B cell (primary cell): ENCODE measurements around the gene CHSY3. TPM values are rescaled to one million over a fixed set of nuclear protein-coding genes. Genes with fewer than 3 reads are reported as not detected.

ENCODE experiments used
- ATAC-seq: fragments of 200-7000 bp; cut with Tn5 transposase; one replicate; pipeline ENCODE4 v1.10.0; 2021; ENCODE audit warnings: low read depth, mild to moderate bottlenecking, moderate number of reproducible peaks, moderate library complexity
- CTCF ChIA-PET: fragments of 350-600 bp; sonication (Branson Sonifier 250); formaldehyde crosslinking; loops from one replicate; lab custom pipeline; 2021; ENCODE audit warnings: antibody characterized with exemption, inconsistent platforms; lab: Charles Lee
- POLR2A ChIA-PET: fragments of 350-600 bp; sonication (Branson Sonifier 250); formaldehyde crosslinking; loops from one replicate; lab custom pipeline; 2021; ENCODE audit warnings: antibody characterized with exemption; lab: Charles Lee
- DNase-seq: peaks from one replicate; pipeline ENCODE4 v3.0.0; 2013
- H2AFZ ChIP-seq: 2 replicates; pipeline ENCODE4 v1.6.1; 2012; ENCODE audit warnings: mild to moderate bottlenecking, low read depth, low read length; ENCODE audit not compliant: insufficient read depth, poor library complexity, severe bottlenecking
- H3K27ac ChIP-seq, 2 donors: 1 replicate in 1 of 2; 2 replicates in 1 of 2; pipeline ENCODE4 v1.5.1; 2012 to 2013; ENCODE audit warnings: low read length in 2 of 2, mild to moderate bottlenecking in 2 of 2, moderate library complexity in 1 of 2
- H3K27me3 ChIP-seq, 4 experiments: fragments of 200-600 bp in 1 of 4; sonication (generic) in 1 of 4; replicated peaks in 1 of 4; 1 replicate in 2 of 4; 2 replicates in 2 of 4; pipeline versions ENCODE4 v1.6.1 to v1.7.0; 2013 to 2016; ENCODE audit warnings: low read length in 3 of 4, mild to moderate bottlenecking in 2 of 4, mixed read lengths in 1 of 4, moderate library complexity in 1 of 4; ENCODE audit not compliant: insufficient read depth in 4 of 4, control insufficient read depth in 3 of 4; ENCODE audit errors: control extremely low read depth in 1 of 4
- H3K36me3 ChIP-seq, 2 experiments: replicated peaks in 1 of 2; 1 replicate in 1 of 2; 2 replicates in 1 of 2; pipeline versions ENCODE4 v1.6.1 to v1.7.1; 2013; ENCODE audit warnings: low read length in 1 of 2; ENCODE audit not compliant: insufficient read depth in 2 of 2, control insufficient read depth in 1 of 2; ENCODE audit errors: control extremely low read depth in 1 of 2, extremely low read depth in 1 of 2
- H3K4me1 ChIP-seq, 2 donors: fragments of 200-600 bp in 1 of 2; sonication (generic) in 1 of 2; 1 replicate in 1 of 2; 2 replicates in 1 of 2; pipeline versions ENCODE4 v1.5.1 to v1.6.1; 2013 to 2017; ENCODE audit warnings: low read length in 2 of 2; ENCODE audit not compliant: control insufficient read depth in 2 of 2, insufficient read depth in 2 of 2
- H3K4me2 ChIP-seq: replicated peaks from 2 replicates; pipeline ENCODE3; 2012; ENCODE audit warnings: mild to moderate bottlenecking, low read depth, low read length; ENCODE audit not compliant: poor library complexity, severe bottlenecking
- H3K4me3 ChIP-seq, 5 experiments: fragments of 200-600 bp in 1 of 5; sonication (generic) in 1 of 5; 1 replicate in 3 of 5; 2 replicates in 2 of 5; pipeline versions ENCODE4 v1.5.1 to v1.7.0; 2011 to 2016; ENCODE audit warnings: low read length in 4 of 5, mild to moderate bottlenecking in 4 of 5, low read depth in 2 of 5, control low read depth in 1 of 5, moderate library complexity in 1 of 5; ENCODE audit not compliant: insufficient read depth in 1 of 5; ENCODE audit errors: control extremely low read depth in 1 of 5, extremely low read depth in 1 of 5
- H3K79me2 ChIP-seq: fragments of 200-600 bp; sonication (generic); one replicate; pipeline ENCODE4 v1.6.0; 2016; ENCODE audit warnings: low read length; ENCODE audit not compliant: control insufficient read depth, insufficient read depth
- H3K9ac ChIP-seq: fragments of 200-600 bp; sonication (generic); 2 replicates; pipeline ENCODE4 v1.6.1; 2017; ENCODE audit warnings: mild to moderate bottlenecking, low read length, moderate library complexity
- H3K9me3 ChIP-seq, 3 donors: one replicate each; pipeline versions ENCODE4 v1.6.1 to v1.7.1; 2013; ENCODE audit warnings: low read length in 2 of 3; ENCODE audit not compliant: control insufficient read depth in 2 of 3, insufficient read depth in 1 of 3; ENCODE audit errors: control extremely low read depth in 1 of 3
- H4K20me1 ChIP-seq: 2 replicates; pipeline ENCODE4 v1.6.0; 2012; ENCODE audit warnings: mild to moderate bottlenecking, low read length; ENCODE audit not compliant: insufficient read depth, control insufficient read depth, poor library complexity, severe bottlenecking
- H3K27ac Mint-ChIP-seq: one replicate; pipeline ENCODE4 v1.8.0; 2021; ENCODE audit warnings: mixed read lengths
- H3K27me3 Mint-ChIP-seq: one replicate; pipeline ENCODE4 v1.8.0; 2021; ENCODE audit warnings: mixed read lengths
- H3K4me1 Mint-ChIP-seq: one replicate; pipeline ENCODE4 v1.8.0; 2021; ENCODE audit warnings: mixed read lengths
- H3K4me3 Mint-ChIP-seq: one replicate; pipeline ENCODE4 v1.8.0; 2021; ENCODE audit warnings: mixed read lengths
- H3K9me3 Mint-ChIP-seq: one replicate; pipeline ENCODE4 v1.8.0; 2022; ENCODE audit warnings: mixed read lengths; ENCODE audit not compliant: insufficient read depth
- EZH2 ChIP-seq: IDR thresholded peaks from 2 replicates; pipeline ENCODE4 v1.6.1; 2012; ENCODE audit warnings: borderline replicate concordance, low read depth, mild to moderate bottlenecking, moderate library complexity, low read length; ENCODE audit not compliant: insufficient read depth, poor library complexity, severe bottlenecking
- WGBS: methylation state at CpG from one replicate; pipeline ENCODE4 v1.1.5; 2013; ENCODE audit warnings: missing lambda C conversion rate; ENCODE audit not compliant: insufficient coverage; 5-methylcytosine and 5-hydroxymethylcytosine counted together
- intact Hi-C: fragments of 100-400 bp; cut with micrococcal nuclease; formaldehyde crosslinking; loops from one replicate; pipeline ENCODE4 v1.10.0; 2022
- polyA plus RNA-seq: library from polyadenylated mRNA; depleted of rRNA; stranded (reverse); fragments of >200 nt; gene quantifications from 2 replicates; pipeline ENCODE4 v1.2.3, GENCODE V29; 2012
- total RNA-seq, 2 donors: library from RNA; stranded (reverse); fragments of 120-200 nt in 1 of 2; gene quantifications; 1 replicate in 1 of 2; 2 replicates in 1 of 2; pipeline versions ENCODE4 v1.2.3 to v1.2.4, GENCODE V29; 2013 to 2022
- TF ChIP-seq, protein P1 (sequence below): fragments of 200-600 bp; IDR thresholded peaks from one replicate; pipeline ENCODE4 v1.8.0; 2022; ENCODE audit warnings: antibody characterized with exemption, mild to moderate bottlenecking

Gene CHSY3
- total and polyA plus RNA-seq, 2 donors (not counting 1 experiment from before 2014, with no cell fraction given): not detected

DNA sequence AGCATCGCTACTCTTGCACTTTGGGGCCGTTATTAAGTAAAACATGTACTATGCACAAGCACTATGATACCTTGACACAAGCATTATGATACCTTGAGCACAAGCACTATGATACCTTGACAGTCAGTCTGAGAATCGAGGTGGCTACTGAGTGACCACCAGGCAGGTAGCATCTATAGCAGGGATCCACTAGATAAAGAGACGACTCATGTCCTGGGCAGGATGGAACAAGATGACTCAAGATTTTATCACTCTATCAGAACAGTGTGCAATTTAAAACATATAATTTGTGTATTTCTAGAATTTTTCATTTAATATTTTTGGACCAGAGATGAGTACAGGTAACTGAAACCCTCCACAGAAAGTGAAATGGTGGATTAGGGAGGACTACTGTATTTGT, 16.9 kb downstream of the CHSY3 start:
- Histone ChIP-seq H3K4me3 (no peak overlapping the region), H3K9me3 (no peaks in the 10 kb centered on the region), H3K4me1 (no peaks in the 10 kb centered on the region), H3K9ac (no peak overlapping the region), H3K4me2 (no peak overlapping the region), H3K27me3 (no peaks in the 10 kb centered on the region), H2AFZ (no peak overlapping the region), H3K79me2 (no peaks in the 10 kb centered on the region), H3K36me3 (no peaks in the 10 kb centered on the region), H3K27ac (no peak overlapping the region), H4K20me1 (no peaks in the 10 kb centered on the region)
- intact Hi-C loops: no loop called here
- Mint-ChIP-seq H3K4me1 (no peaks in the 10 kb centered on the region), H3K27me3 (no peaks in the 10 kb centered on the region), H3K9me3 (no peaks in the 10 kb centered on the region), H3K4me3 (no peak overlapping the region), H3K27ac (no peak overlapping the region)
- WGBS: 86% methylated on average over 1 of the region's 4 CpGs
- TF ChIP-seq, protein P1, sequence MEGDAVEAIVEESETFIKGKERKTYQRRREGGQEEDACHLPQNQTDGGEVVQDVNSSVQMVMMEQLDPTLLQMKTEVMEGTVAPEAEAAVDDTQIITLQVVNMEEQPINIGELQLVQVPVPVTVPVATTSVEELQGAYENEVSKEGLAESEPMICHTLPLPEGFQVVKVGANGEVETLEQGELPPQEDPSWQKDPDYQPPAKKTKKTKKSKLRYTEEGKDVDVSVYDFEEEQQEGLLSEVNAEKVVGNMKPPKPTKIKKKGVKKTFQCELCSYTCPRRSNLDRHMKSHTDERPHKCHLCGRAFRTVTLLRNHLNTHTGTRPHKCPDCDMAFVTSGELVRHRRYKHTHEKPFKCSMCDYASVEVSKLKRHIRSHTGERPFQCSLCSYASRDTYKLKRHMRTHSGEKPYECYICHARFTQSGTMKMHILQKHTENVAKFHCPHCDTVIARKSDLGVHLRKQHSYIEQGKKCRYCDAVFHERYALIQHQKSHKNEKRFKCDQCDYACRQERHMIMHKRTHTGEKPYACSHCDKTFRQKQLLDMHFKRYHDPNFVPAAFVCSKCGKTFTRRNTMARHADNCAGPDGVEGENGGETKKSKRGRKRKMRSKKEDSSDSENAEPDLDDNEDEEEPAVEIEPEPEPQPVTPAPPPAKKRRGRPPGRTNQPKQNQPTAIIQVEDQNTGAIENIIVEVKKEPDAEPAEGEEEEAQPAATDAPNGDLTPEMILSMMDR: no peak
- TF ChIP-seq EZH2: no peak
- ATAC-seq: no peak
- ChIA-PET POLR2A (no interaction called here), CTCF (no interaction called here)
- DNase-seq: no peak

DNA sequence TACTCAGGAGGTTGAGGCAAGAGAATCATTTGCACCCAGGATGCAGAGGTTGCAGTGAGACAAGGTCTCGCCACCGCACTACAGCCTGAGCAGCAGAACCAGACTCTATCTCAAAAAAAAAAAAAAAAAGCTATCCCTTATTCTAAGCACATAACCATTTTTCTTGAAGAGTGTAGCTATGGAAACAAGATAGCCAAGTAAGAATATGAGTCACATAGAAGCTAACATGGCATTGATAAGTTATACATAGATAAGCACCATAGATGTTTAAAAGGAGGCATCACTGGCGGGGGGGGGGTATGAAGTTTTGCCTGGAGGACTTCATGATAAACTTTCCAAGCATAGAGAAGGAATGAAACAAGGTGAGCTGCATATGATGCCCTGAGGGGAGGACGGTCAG, 26.0 kb downstream of the CHSY3 start:
- H3K9ac ChIP-seq: no peak overlapping the region
- ATAC-seq (no peak), DNase-seq (no peak)
- CTCF ChIA-PET: interaction anchor here (0.6 to 1.8 kb wide), 2 partner anchors 10 to 11 kb away, joined by 3 to 4 read pairs; no protein-coding TSS in a partner anchor
- Mint-ChIP-seq H3K4me1 (no peaks in the 10 kb centered on the region), H3K4me3 (no peak overlapping the region), H3K9me3 (no peaks in the 10 kb centered on the region), H3K27me3 (no peaks in the 10 kb centered on the region), H3K27ac (no peak overlapping the region)
- no peaks in the 10 kb centered on the region for H4K20me1 ChIP-seq
- H3K9me3 ChIP-seq: no peaks in the 10 kb centered on the region
- H3K36me3 ChIP-seq: no peaks in the 10 kb centered on the region
- TF ChIP-seq EZH2: no peak
- TF ChIP-seq, protein P1: no peak
- intact Hi-C loops: no loop called here
- POLR2A ChIA-PET: no interaction called here
- 83% methylated on average over 1 of the region's 4 CpGs for WGBS
- H3K27ac ChIP-seq: no peak overlapping the region
- no peaks in the 10 kb centered on the region for H3K27me3 ChIP-seq
- H3K4me2 ChIP-seq: no peak overlapping the region
- H3K4me1 ChIP-seq: no peaks in the 10 kb centered on the region
- H3K4me3 ChIP-seq: no peak overlapping the region
- no peak overlapping the region for H2AFZ ChIP-seq
- no peaks in the 10 kb centered on the region for H3K79me2 ChIP-seq
